Measurements from ENCODE around the gene RYR3. TPM values are rescaled to one million over a fixed set of nuclear protein-coding genes. Genes with fewer than 3 reads are reported as not detected.

RYR3 gene
- total RNA-seq, 1 experiment from 2014 or later, result 0.66 TPM

- Histone ChIP-seq H3K9me3 (no peaks in the 10 kb centered on the region), H3K4me3 (ENCODE audit: low read depth, low read length) (no peak overlapping the region), H3K27me3 (replicated peaks; ENCODE audit: control insufficient read depth, insufficient read depth, low read length) (no peaks in the 10 kb centered on the region), H3K36me3 (ENCODE audit: control insufficient read depth, insufficient read depth, low read length) (no peaks in the 10 kb centered on the region), H3K4me1 (no peaks in the 10 kb centered on the region)
- Mint-ChIP-seq H3K4me1 (ENCODE audit: low read depth, unreplicated experiment) (no peaks in the 10 kb centered on the region), H3K9me3 (ENCODE audit: unreplicated experiment) (no peaks in the 10 kb centered on the region), H3K27me3 (ENCODE audit: insufficient read depth, unreplicated experiment) (peaks cover 7% of the 10 kb centered on the region), H3K4me3 (ENCODE audit: unreplicated experiment) (no peak overlapping the region), H3K27ac (ENCODE audit: unreplicated experiment) (no peak overlapping the region), H3K36me3 (ENCODE audit: insufficient read depth, unreplicated experiment) (no peaks in the 10 kb centered on the region)
- BruUV-seq (replicated peaks), result no TSS peak
- CTCF ChIA-PET, result no interaction called here
- intact Hi-C loops (cut with micrococcal nuclease; ENCODE audit: unreplicated experiment), result no loop called here
- POLR2A ChIA-PET, result no interaction called here
- DNase-seq, result no peak
- TF ChIP-seq, protein P1, sequence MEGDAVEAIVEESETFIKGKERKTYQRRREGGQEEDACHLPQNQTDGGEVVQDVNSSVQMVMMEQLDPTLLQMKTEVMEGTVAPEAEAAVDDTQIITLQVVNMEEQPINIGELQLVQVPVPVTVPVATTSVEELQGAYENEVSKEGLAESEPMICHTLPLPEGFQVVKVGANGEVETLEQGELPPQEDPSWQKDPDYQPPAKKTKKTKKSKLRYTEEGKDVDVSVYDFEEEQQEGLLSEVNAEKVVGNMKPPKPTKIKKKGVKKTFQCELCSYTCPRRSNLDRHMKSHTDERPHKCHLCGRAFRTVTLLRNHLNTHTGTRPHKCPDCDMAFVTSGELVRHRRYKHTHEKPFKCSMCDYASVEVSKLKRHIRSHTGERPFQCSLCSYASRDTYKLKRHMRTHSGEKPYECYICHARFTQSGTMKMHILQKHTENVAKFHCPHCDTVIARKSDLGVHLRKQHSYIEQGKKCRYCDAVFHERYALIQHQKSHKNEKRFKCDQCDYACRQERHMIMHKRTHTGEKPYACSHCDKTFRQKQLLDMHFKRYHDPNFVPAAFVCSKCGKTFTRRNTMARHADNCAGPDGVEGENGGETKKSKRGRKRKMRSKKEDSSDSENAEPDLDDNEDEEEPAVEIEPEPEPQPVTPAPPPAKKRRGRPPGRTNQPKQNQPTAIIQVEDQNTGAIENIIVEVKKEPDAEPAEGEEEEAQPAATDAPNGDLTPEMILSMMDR (IDR thresholded peaks at IDR 0.05; ENCODE audit: insufficient read depth in 1 of 2, low read depth in 1 of 2, low read length in 1 of 2, severe bottlenecking in 1 of 2, unreplicated experiment in 1 of 2), result no peak
Observed at GRCh38 chr15:33600212-33600611, 289.4 kb downstream of the RYR3 start.

DNA sequence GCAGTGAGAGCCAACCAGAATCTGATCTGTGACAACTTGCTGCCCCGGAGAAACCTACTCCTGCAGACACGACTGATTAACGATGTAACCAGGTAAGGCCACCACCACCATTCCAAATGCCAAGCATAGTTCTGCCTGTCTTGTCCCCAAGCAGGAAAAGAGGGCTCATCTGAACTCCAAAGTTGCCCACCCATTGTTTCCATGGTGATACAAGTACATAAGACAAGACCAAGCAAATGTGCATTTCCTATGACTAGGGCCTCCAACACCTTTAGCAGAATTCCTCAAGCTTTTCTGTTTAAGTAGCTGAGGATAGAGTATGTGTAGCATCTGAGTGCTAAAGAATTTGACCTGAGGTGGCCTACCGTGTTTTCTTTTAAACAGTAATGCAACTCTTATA, 290.7 kb downstream of the RYR3 start:
- POLR2A ChIA-PET, result no interaction called here
- BruUV-seq (replicated peaks), result no TSS peak

GRCh38 chr15:33608714-33609113, 297.9 kb downstream of the RYR3 start:
- DNase-seq, result peak in 1 of 2 experiments; percentile 1
- H3K27ac Mint-ChIP-seq (ENCODE audit: unreplicated experiment), result no peak overlapping the region
- TF ChIP-seq, protein P1 (IDR thresholded peaks at IDR 0.05; ENCODE audit: insufficient read depth in 1 of 2, low read depth in 1 of 2, low read length in 1 of 2, severe bottlenecking in 1 of 2, unreplicated experiment in 1 of 2), result peak; percentile 12 to 18
- Histone ChIP-seq H3K27me3 (replicated peaks; ENCODE audit: control insufficient read depth, insufficient read depth, low read length) (no peaks in the 10 kb centered on the region), H3K36me3 (ENCODE audit: control insufficient read depth, insufficient read depth, low read length) (no peaks in the 10 kb centered on the region), H3K9me3 (no peaks in the 10 kb centered on the region), H3K4me1 (no peaks in the 10 kb centered on the region), H3K4me3 (ENCODE audit: low read depth, low read length) (no peak overlapping the region)
- POLR2A ChIA-PET, result no interaction called here
- CTCF ChIA-PET, result interaction anchor here (1.5 kb wide), 1 partner anchor 316 kb away, joined by 4 read pairs; no protein-coding TSS in a partner anchor
- H3K4me1 Mint-ChIP-seq (ENCODE audit: low read depth, unreplicated experiment), result no peaks in the 10 kb centered on the region
- H3K4me3 Mint-ChIP-seq (ENCODE audit: unreplicated experiment), result no peak overlapping the region
- H3K36me3 Mint-ChIP-seq (ENCODE audit: insufficient read depth, unreplicated experiment), result no peaks in the 10 kb centered on the region
- BruUV-seq (replicated peaks), result no TSS peak
- intact Hi-C loops (cut with micrococcal nuclease; ENCODE audit: unreplicated experiment), result no loop called here
- no peaks in the 10 kb centered on the region for H3K9me3 Mint-ChIP-seq (ENCODE audit: unreplicated experiment)
- peaks cover 13% of the 10 kb centered on the region for H3K27me3 Mint-ChIP-seq (ENCODE audit: insufficient read depth, unreplicated experiment)

More for the DNA sequence above, 290.7 kb downstream of the RYR3 start:
- no peaks in the 10 kb centered on the region for H3K36me3 Mint-ChIP-seq (ENCODE audit: insufficient read depth, unreplicated experiment)
- intact Hi-C loops (cut with micrococcal nuclease; ENCODE audit: unreplicated experiment), result no loop called here
- Histone ChIP-seq H3K27me3 (replicated peaks; ENCODE audit: control insufficient read depth, insufficient read depth, low read length) (no peaks in the 10 kb centered on the region), H3K4me3 (ENCODE audit: low read depth, low read length) (no peak overlapping the region), H3K36me3 (ENCODE audit: control insufficient read depth, insufficient read depth, low read length) (no peaks in the 10 kb centered on the region), H3K9me3 (no peaks in the 10 kb centered on the region), H3K4me1 (no peaks in the 10 kb centered on the region)
- H3K27me3 Mint-ChIP-seq (ENCODE audit: insufficient read depth, unreplicated experiment), result peaks cover 7% of the 10 kb centered on the region
- DNase-seq, result no peak
- CTCF ChIA-PET, result no interaction called here
- H3K27ac Mint-ChIP-seq (ENCODE audit: unreplicated experiment), result no peak overlapping the region
- H3K9me3 Mint-ChIP-seq (ENCODE audit: unreplicated experiment), result no peaks in the 10 kb centered on the region
- TF ChIP-seq, protein P1 (IDR thresholded peaks at IDR 0.05; ENCODE audit: insufficient read depth in 1 of 2, low read depth in 1 of 2, low read length in 1 of 2, severe bottlenecking in 1 of 2, unreplicated experiment in 1 of 2), result no peak
- no peak overlapping the region for H3K4me3 Mint-ChIP-seq (ENCODE audit: unreplicated experiment)
- H3K4me1 Mint-ChIP-seq (ENCODE audit: low read depth, unreplicated experiment), result no peaks in the 10 kb centered on the region
